ENCODE measurements around the gene CRYBA4.

DNA sequence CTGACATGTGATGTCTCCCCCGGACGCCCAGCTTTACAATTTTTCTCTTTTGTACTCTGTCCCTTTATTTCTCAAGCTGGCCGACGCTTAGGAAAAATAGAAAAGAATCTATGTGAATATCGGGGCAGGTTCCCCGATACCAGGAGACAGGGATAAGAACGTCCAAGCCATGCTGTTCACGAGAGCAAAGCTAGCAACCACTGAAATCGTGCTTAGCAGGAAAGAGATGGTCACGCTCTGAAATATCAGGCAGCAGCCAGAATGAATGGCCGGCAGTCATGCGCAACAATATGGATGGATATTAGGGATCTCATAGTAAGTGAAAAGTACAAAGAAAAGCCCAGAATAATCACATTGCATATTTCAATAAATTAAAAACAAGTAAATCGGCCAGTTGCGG lies 7.4 kb upstream of the CRYBA4 start:
- TF ChIP-seq, protein P1, sequence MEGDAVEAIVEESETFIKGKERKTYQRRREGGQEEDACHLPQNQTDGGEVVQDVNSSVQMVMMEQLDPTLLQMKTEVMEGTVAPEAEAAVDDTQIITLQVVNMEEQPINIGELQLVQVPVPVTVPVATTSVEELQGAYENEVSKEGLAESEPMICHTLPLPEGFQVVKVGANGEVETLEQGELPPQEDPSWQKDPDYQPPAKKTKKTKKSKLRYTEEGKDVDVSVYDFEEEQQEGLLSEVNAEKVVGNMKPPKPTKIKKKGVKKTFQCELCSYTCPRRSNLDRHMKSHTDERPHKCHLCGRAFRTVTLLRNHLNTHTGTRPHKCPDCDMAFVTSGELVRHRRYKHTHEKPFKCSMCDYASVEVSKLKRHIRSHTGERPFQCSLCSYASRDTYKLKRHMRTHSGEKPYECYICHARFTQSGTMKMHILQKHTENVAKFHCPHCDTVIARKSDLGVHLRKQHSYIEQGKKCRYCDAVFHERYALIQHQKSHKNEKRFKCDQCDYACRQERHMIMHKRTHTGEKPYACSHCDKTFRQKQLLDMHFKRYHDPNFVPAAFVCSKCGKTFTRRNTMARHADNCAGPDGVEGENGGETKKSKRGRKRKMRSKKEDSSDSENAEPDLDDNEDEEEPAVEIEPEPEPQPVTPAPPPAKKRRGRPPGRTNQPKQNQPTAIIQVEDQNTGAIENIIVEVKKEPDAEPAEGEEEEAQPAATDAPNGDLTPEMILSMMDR (IDR thresholded peaks at IDR 0.05): no peak
- no peak for TF ChIP-seq POLR2A (IDR thresholded peaks at IDR 0.05)
